Activated CD8-positive, alpha-beta memory T cell treated with anti-CD3 and anti-CD28 coated beads for 24 hours (primary cell): ENCODE data around the gene HSD17B7.
"Not testable (repeated sequence)": the region's sequence is repeated elsewhere in the genome, so short reads cannot be mapped to it uniquely, and the experiment has no call there.

ENCODE experiments used
- DNase-seq: peaks from one replicate; pipeline ENCODE4 v3.0.0-alpha.2; 2020

The HSD17B7 gene

GRCh38 chr1:162818136-162818535 is 27.6 kb downstream of the HSD17B7 start:
- not testable (repeated sequence) for DNase-seq

GRCh38 chr1:162818666-162819065 is 28.2 kb downstream of the HSD17B7 start:
- DNase-seq, result not testable (repeated sequence)

- DNase-seq, result no peak
Measured at GRCh38 chr1:162822391-162823200, 32.1 kb downstream of the HSD17B7 start.

- no peak for DNase-seq
Measured at GRCh38 chr1:162823231-162823630, 32.7 kb downstream of the HSD17B7 start.

- no peak for DNase-seq
Measured at GRCh38 chr1:162823771-162824525, 33.4 kb downstream of the HSD17B7 start.

- DNase-seq, result no peak
Measured at GRCh38 chr1:162829268-162829667, 38.8 kb downstream of the HSD17B7 start.

- DNase-seq, result no peak
Measured at GRCh38 chr1:162832470-162832869, 42.0 kb downstream of the HSD17B7 start.

GRCh38 chr1:162835157-162835899 is 44.8 kb downstream of the HSD17B7 start:
- DNase-seq, result no peak

GRCh38 chr1:162838863-162839262 is 48.4 kb downstream of the HSD17B7 start:
- DNase-seq, result no peak

- DNase-seq, result no peak
Measured at GRCh38 chr1:162840250-162840839, 49.8 kb downstream of the HSD17B7 start.

GRCh38 chr1:162844153-162844552 is 53.7 kb downstream of the HSD17B7 start:
- DNase-seq, result no peak

- DNase-seq, result no peak
Measured at GRCh38 chr1:162846256-162847212, 56.0 kb downstream of the HSD17B7 start.

GRCh38 chr1:162847839-162848453 is 57.4 kb downstream of the HSD17B7 start:
- peak; percentile 92 for DNase-seq

GRCh38 chr1:162849711-162850110 is 59.2 kb downstream of the HSD17B7 start:
- no peak for DNase-seq

GRCh38 chr1:162851341-162851740 is 60.8 kb downstream of the HSD17B7 start:
- no peak for DNase-seq

GRCh38 chr1:162854245-162854882 is 63.9 kb downstream of the HSD17B7 start:
- DNase-seq, result no peak

- no peak for DNase-seq
Measured at GRCh38 chr1:162855461-162856150, 65.1 kb downstream of the HSD17B7 start.

GRCh38 chr1:162856260-162856659 is 65.8 kb downstream of the HSD17B7 start:
- DNase-seq, result no peak

GRCh38 chr1:162857850-162858249 is 67.3 kb downstream of the HSD17B7 start:
- no peak for DNase-seq

GRCh38 chr1:162859191-162859590 is 68.7 kb downstream of the HSD17B7 start:
- no peak for DNase-seq
